ENCODE data around the gene GRHL3. TPM values are rescaled to one million over a fixed set of nuclear protein-coding genes. Genes with fewer than 3 reads are reported as not detected.

Gene GRHL3
- total and polyA plus RNA-seq, 2 experiments from 2014 or later: 2.7 to 6.9 TPM

DNA sequence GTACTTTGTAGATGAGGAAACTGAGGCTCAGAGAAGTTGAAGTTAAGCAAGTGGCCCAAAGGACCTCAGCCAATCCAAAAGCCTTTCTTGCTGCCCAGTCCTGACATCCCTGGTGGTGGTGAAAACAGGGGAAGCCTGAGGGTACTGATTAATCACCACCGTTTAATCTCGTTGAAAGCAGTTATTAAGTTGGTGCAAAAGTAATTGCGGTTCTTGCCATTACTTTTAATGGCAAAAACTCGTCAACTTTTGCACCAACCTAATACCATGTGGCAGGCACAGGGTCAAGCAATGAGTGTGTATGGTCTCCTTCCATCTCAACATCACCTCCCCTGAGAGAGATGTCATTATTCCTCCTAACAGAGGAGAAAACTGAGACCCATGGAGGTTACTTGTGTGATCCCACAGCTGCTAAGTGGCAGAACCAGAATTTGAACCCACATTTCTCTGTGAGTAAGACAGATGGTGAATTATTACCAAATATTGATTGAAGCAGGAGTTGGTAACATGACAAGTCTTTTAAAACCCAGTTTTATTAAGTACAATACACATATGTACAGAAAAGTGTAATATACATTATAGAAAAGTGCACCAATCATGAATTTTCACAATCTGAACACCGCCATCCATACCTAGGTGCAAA lies 39.4 kb upstream of the GRHL3 start:
- no peaks in the 10 kb centered on the region for H4K20me1 ChIP-seq (ENCODE audit: insufficient read depth, poor library complexity, severe bottlenecking)
- H3K36me3 ChIP-seq (replicated peaks; ENCODE audit: insufficient read depth, low read depth): no peaks in the 10 kb centered on the region
- H3K4me3 ChIP-seq: no peak overlapping the region
- no peaks in the 10 kb centered on the region for H3K4me1 ChIP-seq (ENCODE audit: insufficient read depth)
- no peak overlapping the region for H3K27ac ChIP-seq
- no peaks in the 10 kb centered on the region for H3K9me2 ChIP-seq (replicated peaks; ENCODE audit: insufficient read depth)
- H3K27me3 ChIP-seq: no peaks in the 10 kb centered on the region
- H3K79me2 ChIP-seq: no peaks in the 10 kb centered on the region
- WGBS (ENCODE audit: low lambda C conversion rate, missing lambda C conversion rate): 89% methylated on average over 5 of the region's 5 CpGs
- DNase-seq (ENCODE audit: low spot score): no peak
- no peak overlapping the region for H3K4me2 ChIP-seq
- TF ChIP-seq, protein P1, sequence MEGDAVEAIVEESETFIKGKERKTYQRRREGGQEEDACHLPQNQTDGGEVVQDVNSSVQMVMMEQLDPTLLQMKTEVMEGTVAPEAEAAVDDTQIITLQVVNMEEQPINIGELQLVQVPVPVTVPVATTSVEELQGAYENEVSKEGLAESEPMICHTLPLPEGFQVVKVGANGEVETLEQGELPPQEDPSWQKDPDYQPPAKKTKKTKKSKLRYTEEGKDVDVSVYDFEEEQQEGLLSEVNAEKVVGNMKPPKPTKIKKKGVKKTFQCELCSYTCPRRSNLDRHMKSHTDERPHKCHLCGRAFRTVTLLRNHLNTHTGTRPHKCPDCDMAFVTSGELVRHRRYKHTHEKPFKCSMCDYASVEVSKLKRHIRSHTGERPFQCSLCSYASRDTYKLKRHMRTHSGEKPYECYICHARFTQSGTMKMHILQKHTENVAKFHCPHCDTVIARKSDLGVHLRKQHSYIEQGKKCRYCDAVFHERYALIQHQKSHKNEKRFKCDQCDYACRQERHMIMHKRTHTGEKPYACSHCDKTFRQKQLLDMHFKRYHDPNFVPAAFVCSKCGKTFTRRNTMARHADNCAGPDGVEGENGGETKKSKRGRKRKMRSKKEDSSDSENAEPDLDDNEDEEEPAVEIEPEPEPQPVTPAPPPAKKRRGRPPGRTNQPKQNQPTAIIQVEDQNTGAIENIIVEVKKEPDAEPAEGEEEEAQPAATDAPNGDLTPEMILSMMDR (IDR thresholded peaks at IDR 0.05; ENCODE audit: poor library complexity): no peak
- no peak overlapping the region for H2AFZ ChIP-seq
- H3K9me3 ChIP-seq (ENCODE audit: low read depth): no peaks in the 10 kb centered on the region

DNA sequence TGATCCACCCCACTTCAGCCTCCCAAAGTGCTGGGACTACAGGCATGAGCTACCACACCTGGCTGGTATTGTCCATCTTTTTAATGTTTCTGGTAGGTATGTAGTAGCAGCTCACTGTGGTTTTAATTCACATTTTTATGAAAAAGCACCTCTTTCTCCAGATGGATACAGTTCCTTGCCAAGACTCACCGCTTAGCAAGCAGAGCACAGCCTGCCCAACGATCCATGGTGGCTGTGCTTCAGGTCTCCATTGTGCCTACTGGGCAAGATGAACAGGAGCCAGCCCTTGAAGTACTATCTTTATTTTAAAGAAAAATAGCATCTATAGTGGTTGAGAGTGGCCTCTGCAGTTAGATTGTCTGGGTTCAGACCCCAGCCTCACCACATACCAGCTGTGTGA lies 37.6 kb upstream of the GRHL3 start:
- H3K9me3 ChIP-seq (ENCODE audit: low read depth): no peaks in the 10 kb centered on the region
- no peaks in the 10 kb centered on the region for H4K20me1 ChIP-seq (ENCODE audit: insufficient read depth, poor library complexity, severe bottlenecking)
- 95% methylated on average over 2 of the region's 2 CpGs for WGBS (ENCODE audit: low lambda C conversion rate, missing lambda C conversion rate)
- DNase-seq (ENCODE audit: low spot score): no peak
- H3K4me2 ChIP-seq: no peak overlapping the region
- H3K9me2 ChIP-seq (replicated peaks; ENCODE audit: insufficient read depth): no peaks in the 10 kb centered on the region
- no peak overlapping the region for H2AFZ ChIP-seq
- no peak overlapping the region for H3K27ac ChIP-seq
- TF ChIP-seq EZH2 (IDR thresholded peaks at IDR 0.05; ENCODE audit: borderline replicate concordance) (no peak), EZH2phosphoT487 (IDR thresholded peaks at IDR 0.05; ENCODE audit: low read depth, severe bottlenecking, unreplicated experiment) (no peak)
- TF ChIP-seq, protein P1 (IDR thresholded peaks at IDR 0.05; ENCODE audit: poor library complexity): no peak
- no peaks in the 10 kb centered on the region for H3K27me3 ChIP-seq
- H3K4me1 ChIP-seq (ENCODE audit: insufficient read depth): no peaks in the 10 kb centered on the region
- H3K4me3 ChIP-seq: no peak overlapping the region
- no peaks in the 10 kb centered on the region for H3K79me2 ChIP-seq
- no peaks in the 10 kb centered on the region for H3K36me3 ChIP-seq (replicated peaks; ENCODE audit: insufficient read depth, low read depth)

DNA sequence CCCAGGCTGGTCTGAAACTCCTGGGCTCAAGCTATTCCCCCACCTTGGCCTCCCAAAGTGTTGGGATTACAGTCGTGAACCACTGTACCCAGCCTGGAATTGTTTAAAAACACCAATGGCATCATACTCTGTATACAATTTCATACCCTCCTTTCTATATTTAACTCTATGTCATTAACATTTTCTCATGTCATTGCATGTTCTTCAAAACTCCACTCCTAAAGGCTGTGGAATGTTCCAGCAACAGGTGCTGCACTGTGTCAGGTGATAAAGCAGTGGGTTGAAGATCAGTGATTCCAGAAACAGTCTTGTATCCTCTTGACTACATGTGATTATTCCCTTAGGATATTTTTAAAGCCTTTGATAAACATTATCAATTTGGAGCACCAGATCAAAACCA lies 36.7 kb upstream of the GRHL3 start:
- Histone ChIP-seq H4K20me1 (ENCODE audit: insufficient read depth, poor library complexity, severe bottlenecking) (no peaks in the 10 kb centered on the region), H3K4me2 (no peak overlapping the region), H3K9me3 (ENCODE audit: low read depth) (no peaks in the 10 kb centered on the region), H2AFZ (no peak overlapping the region), H3K36me3 (replicated peaks; ENCODE audit: insufficient read depth, low read depth) (no peaks in the 10 kb centered on the region), H3K27me3 (no peaks in the 10 kb centered on the region), H3K4me1 (ENCODE audit: insufficient read depth) (no peaks in the 10 kb centered on the region), H3K4me3 (no peak overlapping the region), H3K79me2 (no peaks in the 10 kb centered on the region), H3K27ac (no peak overlapping the region), H3K9me2 (replicated peaks; ENCODE audit: insufficient read depth) (no peaks in the 10 kb centered on the region)
- TF ChIP-seq, protein P1 (IDR thresholded peaks at IDR 0.05; ENCODE audit: poor library complexity): no peak
- no peak for TF ChIP-seq EZH2 (IDR thresholded peaks at IDR 0.05; ENCODE audit: borderline replicate concordance)
- TF ChIP-seq EZH2phosphoT487 (IDR thresholded peaks at IDR 0.05; ENCODE audit: low read depth, severe bottlenecking, unreplicated experiment): no peak
- no peak for DNase-seq (ENCODE audit: low spot score)
- 81% methylated on average over 1 of the region's 1 CpG for WGBS (ENCODE audit: low lambda C conversion rate, missing lambda C conversion rate)

Measured in hepatocyte (in vitro differentiated cells).